Mesodermal cell (in vitro differentiated cells): ENCODE results near the gene VEPH1.

Experiments
- H3K27ac ChIP-seq: 2 replicates; pipeline ENCODE4 v1.7.0; 2013; ENCODE audit warnings: mild to moderate bottlenecking, low read depth, low read length, moderate library complexity; ENCODE audit not compliant: severe bottlenecking
- H3K36me3 ChIP-seq: 2 replicates; pipeline ENCODE4 v1.7.1; 2013; ENCODE audit warnings: mild to moderate bottlenecking, low read length, moderate library complexity; ENCODE audit not compliant: control insufficient read depth, insufficient read depth
- H3K4me1 ChIP-seq: one replicate; pipeline ENCODE4 v1.7.1; 2013; ENCODE audit warnings: mild to moderate bottlenecking, low read length; ENCODE audit not compliant: insufficient read depth, control insufficient read depth, poor library complexity, severe bottlenecking
- H3K4me3 ChIP-seq: 2 replicates; pipeline ENCODE4 v1.7.0; 2013; ENCODE audit warnings: low read length, control low read depth, mild to moderate bottlenecking; ENCODE audit not compliant: insufficient read depth, poor library complexity, severe bottlenecking; ENCODE audit errors: extremely low read depth
- H3K9me3 ChIP-seq: 2 replicates; pipeline ENCODE4 v1.7.1; 2013; ENCODE audit warnings: mild to moderate bottlenecking, low read length, moderate library complexity; ENCODE audit not compliant: control insufficient read depth
- WGBS, 2 experiments: methylation state at CpG; one replicate each; pipeline ENCODE4 v1.1.5; 2013; ENCODE audit warnings: missing lambda C conversion rate in 2 of 2; ENCODE audit not compliant: insufficient coverage in 2 of 2; 5-methylcytosine and 5-hydroxymethylcytosine counted together

VEPH1 gene

GRCh38 chr3:157301755-157302154 lies 201.5 kb downstream of the VEPH1 start:
- Histone ChIP-seq H3K27ac (no peak overlapping the region), H3K4me3 (no peak overlapping the region), H3K36me3 (no peaks in the 10 kb centered on the region), H3K4me1 (no peaks in the 10 kb centered on the region), H3K9me3 (no peaks in the 10 kb centered on the region)
- 91 to 95% methylated on average over 2 of the region's 2 CpGs for WGBS, 2 experiments

DNA sequence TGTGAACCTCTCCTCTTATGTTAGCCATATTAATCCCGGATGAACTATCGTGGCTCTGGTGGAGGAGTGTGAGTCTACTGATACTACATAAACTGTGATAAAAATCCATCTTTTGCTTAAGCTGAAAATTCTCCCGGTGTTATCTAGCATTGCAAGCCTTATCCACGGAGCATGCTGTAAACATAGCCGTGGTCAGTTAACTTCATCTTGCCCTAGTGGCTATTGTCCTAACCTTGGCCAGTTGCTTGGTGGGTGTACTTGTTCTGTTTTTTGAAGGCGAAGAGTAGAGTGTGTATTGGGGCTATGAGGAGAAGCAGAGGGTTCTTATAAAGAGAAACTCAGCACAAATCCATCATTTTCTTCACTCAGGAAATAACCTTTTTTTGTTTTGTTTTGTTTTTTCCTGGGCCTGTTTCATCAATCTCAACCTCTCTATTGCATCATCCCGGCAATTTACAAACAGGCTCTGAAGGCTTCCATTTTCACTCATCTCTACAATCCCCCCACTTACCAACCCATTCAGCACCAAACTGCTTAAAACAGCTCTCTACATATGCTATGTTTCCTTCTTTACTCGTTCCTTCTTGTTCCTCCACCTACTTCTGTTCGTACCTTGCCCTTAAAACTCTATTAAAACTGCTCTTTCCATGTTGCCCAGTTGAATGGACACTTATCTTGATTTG lies 202.1 kb downstream of the VEPH1 start:
- H3K27ac ChIP-seq, result no peak overlapping the region
- H3K4me1 ChIP-seq, result no peaks in the 10 kb centered on the region
- 91 to 92% methylated on average over 5 to 6 of the region's 9 CpGs for WGBS, 2 experiments

DNA sequence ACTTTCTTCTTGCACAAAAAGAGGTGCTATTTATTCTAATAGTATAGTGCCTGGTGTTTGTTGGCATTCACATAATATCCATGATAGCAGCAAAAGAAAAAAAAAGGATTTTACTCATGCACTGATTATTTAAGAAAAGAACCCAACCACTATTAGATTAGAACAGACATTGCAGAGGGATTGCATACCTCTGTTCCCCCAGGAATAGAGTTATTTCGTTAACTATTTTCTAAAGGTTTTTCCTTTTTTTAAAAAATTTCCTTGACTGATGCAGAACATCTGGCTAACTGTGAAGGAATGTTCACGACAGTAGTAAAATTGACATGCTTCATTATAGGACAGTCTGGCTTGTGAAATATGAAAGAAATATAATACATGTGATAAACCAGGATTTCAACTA lies 203.1 kb downstream of the VEPH1 start:
- H3K36me3 ChIP-seq, result no peaks in the 10 kb centered on the region
- no peak overlapping the region for H3K27ac ChIP-seq
- no peaks in the 10 kb centered on the region for H3K4me1 ChIP-seq
- H3K4me3 ChIP-seq, result no peak overlapping the region
- H3K9me3 ChIP-seq, result no peaks in the 10 kb centered on the region
- WGBS, 2 experiments, result no CpG with 5 or more reads among the region's 2 CpGs

More for the DNA sequence above, 202.1 kb downstream of the VEPH1 start:
- Histone ChIP-seq H3K36me3 (no peaks in the 10 kb centered on the region), H3K9me3 (no peaks in the 10 kb centered on the region), H3K4me3 (no peak overlapping the region)

DNA sequence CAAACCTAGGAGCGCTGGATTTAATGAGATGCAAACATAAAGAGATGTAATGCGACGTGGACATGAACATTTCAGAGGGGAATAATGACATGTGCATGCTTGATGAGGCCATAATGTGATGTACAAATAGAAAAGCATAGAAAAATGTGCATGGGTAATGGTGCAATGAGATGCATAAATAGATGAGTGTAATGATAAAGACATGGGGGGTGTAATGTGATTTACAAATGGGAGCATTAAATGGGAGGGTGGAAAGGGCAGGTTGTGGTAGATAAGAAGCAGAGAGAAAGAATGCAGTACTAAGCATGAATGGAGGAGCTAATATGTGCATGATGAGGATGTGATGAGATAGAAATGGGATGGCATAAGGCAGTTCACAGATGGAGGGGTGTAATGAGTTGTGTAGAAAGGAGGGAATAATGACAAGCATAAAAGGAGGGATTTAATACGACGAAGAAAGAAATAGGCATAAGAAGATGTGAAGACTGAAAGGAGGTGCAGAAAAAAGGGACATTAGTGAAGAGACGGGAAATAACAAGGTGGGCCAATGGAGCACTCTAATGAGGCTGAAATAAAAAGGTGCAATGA lies 205.8 kb downstream of the VEPH1 start:
- WGBS, 2 experiments, result 73 to 81% methylated on average over 6 of the region's 6 CpGs
- no peaks in the 10 kb centered on the region for H3K36me3 ChIP-seq
- no peak overlapping the region for H3K4me3 ChIP-seq
- H3K27ac ChIP-seq, result no peak overlapping the region
- H3K9me3 ChIP-seq, result no peaks in the 10 kb centered on the region
- no peaks in the 10 kb centered on the region for H3K4me1 ChIP-seq

DNA sequence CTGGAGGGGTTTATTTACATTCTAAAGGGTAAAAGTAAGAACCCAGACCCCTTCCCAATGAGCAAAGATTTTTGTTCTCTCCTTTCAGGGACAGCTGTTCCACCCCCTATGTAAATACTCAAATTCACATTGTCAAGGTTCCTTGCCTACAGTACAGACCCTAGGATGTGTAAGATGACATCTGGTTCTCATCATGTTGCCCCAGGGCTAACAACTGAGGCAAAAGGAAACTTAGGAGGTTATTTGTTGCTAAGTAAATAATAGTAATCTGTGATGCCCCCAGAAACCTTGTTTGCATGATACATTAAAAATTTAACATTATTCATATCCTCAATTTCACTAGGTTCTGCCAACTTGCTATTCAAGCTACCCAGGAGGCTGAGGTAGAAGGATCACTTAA lies 208.3 kb downstream of the VEPH1 start:
- no peak overlapping the region for H3K27ac ChIP-seq
- no peaks in the 10 kb centered on the region for H3K9me3 ChIP-seq
- H3K36me3 ChIP-seq, result no peaks in the 10 kb centered on the region
- no peak overlapping the region for H3K4me3 ChIP-seq
- no peaks in the 10 kb centered on the region for H3K4me1 ChIP-seq

GRCh38 chr3:157294491-157294890 lies 208.7 kb downstream of the VEPH1 start:
- Histone ChIP-seq H3K4me3 (no peak overlapping the region), H3K36me3 (no peaks in the 10 kb centered on the region), H3K27ac (no peak overlapping the region), H3K4me1 (no peaks in the 10 kb centered on the region), H3K9me3 (no peaks in the 10 kb centered on the region)
- WGBS, 2 experiments, result 86% methylated on average over 1 of the region's 1 CpG; no CpG with 5 or more reads in 1 of the 2 experiments

GRCh38 chr3:157290766-157291165 lies 212.4 kb downstream of the VEPH1 start:
- H3K36me3 ChIP-seq, result no peaks in the 10 kb centered on the region
- H3K4me3 ChIP-seq, result no peak overlapping the region
- no peaks in the 10 kb centered on the region for H3K4me1 ChIP-seq
- WGBS, 2 experiments, result no CpG with 5 or more reads among the region's 2 CpGs
- no peaks in the 10 kb centered on the region for H3K9me3 ChIP-seq
- no peak overlapping the region for H3K27ac ChIP-seq

- no peaks in the 10 kb centered on the region for H3K36me3 ChIP-seq
- no peak overlapping the region for H3K27ac ChIP-seq
- H3K4me1 ChIP-seq, result no peaks in the 10 kb centered on the region
- H3K4me3 ChIP-seq, result no peak overlapping the region
- no CpG with 5 or more reads among the region's 2 CpGs for WGBS, 2 experiments
- H3K9me3 ChIP-seq, result no peaks in the 10 kb centered on the region
These were observed 217.2 kb downstream of the VEPH1 start for GRCh38 chr3:157285966-157286365.

DNA sequence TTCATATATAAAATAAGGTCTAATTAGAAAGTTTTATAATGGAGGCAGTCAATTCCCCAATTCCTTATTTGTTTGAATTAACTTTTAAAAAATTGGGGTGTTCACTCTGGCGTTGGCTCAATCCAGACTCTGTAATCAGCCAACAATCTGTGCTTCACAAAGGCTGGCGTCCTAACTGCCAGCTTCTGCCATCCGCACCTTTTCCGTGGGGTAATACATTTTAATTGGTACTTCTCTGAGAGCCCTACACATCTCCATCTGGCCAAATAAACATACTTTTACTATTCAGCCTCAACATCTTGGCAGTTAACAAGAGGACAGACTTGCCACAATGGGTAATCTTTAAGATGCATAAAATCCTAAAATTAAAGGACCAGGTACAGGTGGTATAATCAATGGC lies 218.1 kb downstream of the VEPH1 start:
- Histone ChIP-seq H3K9me3 (no peaks in the 10 kb centered on the region), H3K36me3 (no peaks in the 10 kb centered on the region), H3K4me1 (no peaks in the 10 kb centered on the region), H3K4me3 (no peak overlapping the region), H3K27ac (no peak overlapping the region)
- 86 to 89% methylated on average over 3 to 4 of the region's 4 CpGs for WGBS, 2 experiments

GRCh38 chr3:157284688-157285087 lies 218.5 kb downstream of the VEPH1 start:
- no peak overlapping the region for H3K4me3 ChIP-seq
- H3K9me3 ChIP-seq, result no peaks in the 10 kb centered on the region
- no peaks in the 10 kb centered on the region for H3K4me1 ChIP-seq
- no peaks in the 10 kb centered on the region for H3K36me3 ChIP-seq
- H3K27ac ChIP-seq, result no peak overlapping the region
- 67% methylated on average over 1 of the region's 1 CpG; no CpG with 5 or more reads in 1 of the 2 experiments for WGBS, 2 experiments
